ENCODE results near the gene UQCR11.

GRCh38 chr19:1618157-1619093 lies 13.2 kb upstream of the UQCR11 start:
- no peak for TF ChIP-seq GATA3 (IDR thresholded peaks at IDR 0.05; ENCODE audit: low read depth, low read length)
- no peak for TF ChIP-seq GATA2 (IDR thresholded peaks at IDR 0.05; ENCODE audit: low read depth, low read length)
